Neural crest cell (in vitro differentiated cells): ENCODE measurements around the gene TNC. TPM values are rescaled to one million over a fixed set of nuclear protein-coding genes. Genes with fewer than 3 reads are reported as not detected.

Source experiments
- DNase-seq: peaks from one replicate; pipeline ENCODE4 v3.0.0; 2021; ENCODE audit warnings: low read depth, mixed read lengths, low spot score
- H3K27ac Mint-ChIP-seq: one replicate; pipeline ENCODE4 v1.8.0; 2021; ENCODE audit warnings: mild to moderate bottlenecking, mixed read lengths; ENCODE audit not compliant: unreplicated experiment
- H3K27me3 Mint-ChIP-seq: 2 replicates; pipeline ENCODE4 v1.8.0; 2021; ENCODE audit warnings: low read depth, mild to moderate bottlenecking, mixed read lengths
- H3K36me3 Mint-ChIP-seq: 2 replicates; pipeline ENCODE4 v1.8.0; 2021; ENCODE audit warnings: low read depth, mild to moderate bottlenecking, mixed read lengths
- H3K4me1 Mint-ChIP-seq: 2 replicates; pipeline ENCODE4 v1.8.0; 2021; ENCODE audit warnings: mixed read lengths
- H3K4me3 Mint-ChIP-seq: one replicate; pipeline ENCODE4 v1.8.0; 2021; ENCODE audit warnings: mild to moderate bottlenecking, mixed read lengths
- H3K9me3 Mint-ChIP-seq: 2 replicates; pipeline ENCODE4 v1.8.0; 2021; ENCODE audit warnings: mixed read lengths
- CTCF ChIP-seq: fragments of 200-600 bp; sonication (generic); conservative IDR thresholded peaks from 2 replicates; pipeline ENCODE4 v1.5.0; 2021; ENCODE audit warnings: antibody characterized with exemption, mild to moderate bottlenecking
- total RNA-seq: library from RNA; stranded (reverse); gene quantifications from 2 replicates; pipeline ENCODE4 v1.2.1, GENCODE V29; 2021

Gene TNC
- total RNA-seq, 1 donor from 2014 or later = 0.30 TPM

- no peaks in the 10 kb centered on the region for H3K36me3 Mint-ChIP-seq
- no peak overlapping the region for H3K27ac Mint-ChIP-seq
- no peak overlapping the region for H3K4me3 Mint-ChIP-seq
- no peak for DNase-seq
- H3K27me3 Mint-ChIP-seq = no peaks in the 10 kb centered on the region
- H3K9me3 Mint-ChIP-seq = no peaks in the 10 kb centered on the region
- no peak for TF ChIP-seq CTCF
- H3K4me1 Mint-ChIP-seq = peaks cover 4% of the 10 kb centered on the region
Observed at GRCh38 chr9:115022760-115023434, 95.1 kb downstream of the TNC start.

GRCh38 chr9:115018547-115019435, 99.2 kb downstream of the TNC start:
- Mint-ChIP-seq H3K4me3 (no peak overlapping the region), H3K27me3 (no peaks in the 10 kb centered on the region), H3K4me1 (no peaks in the 10 kb centered on the region), H3K36me3 (no peaks in the 10 kb centered on the region), H3K27ac (peak overlapping the region; percentile 22), H3K9me3 (no peaks in the 10 kb centered on the region)
- no peak for TF ChIP-seq CTCF
- no peak for DNase-seq

- H3K4me1 Mint-ChIP-seq = no peaks in the 10 kb centered on the region
- no peak overlapping the region for H3K4me3 Mint-ChIP-seq
- H3K9me3 Mint-ChIP-seq = no peaks in the 10 kb centered on the region
- no peaks in the 10 kb centered on the region for H3K27me3 Mint-ChIP-seq
- no peak for DNase-seq
- H3K27ac Mint-ChIP-seq = no peak overlapping the region
- no peak for TF ChIP-seq CTCF
- no peaks in the 10 kb centered on the region for H3K36me3 Mint-ChIP-seq
Observed at GRCh38 chr9:115016344-115016743, 101.6 kb downstream of the TNC start.

- Mint-ChIP-seq H3K27ac (no peak overlapping the region), H3K4me3 (no peak overlapping the region), H3K36me3 (no peaks in the 10 kb centered on the region), H3K4me1 (no peaks in the 10 kb centered on the region), H3K27me3 (no peaks in the 10 kb centered on the region), H3K9me3 (no peaks in the 10 kb centered on the region)
- peak; percentile 15 for DNase-seq
- TF ChIP-seq CTCF = peak; percentile 61
Observed at GRCh38 chr9:115015018-115015635, 102.8 kb downstream of the TNC start.

GRCh38 chr9:115014438-115014837, 103.5 kb downstream of the TNC start:
- Mint-ChIP-seq H3K36me3 (no peaks in the 10 kb centered on the region), H3K4me1 (no peaks in the 10 kb centered on the region), H3K27ac (no peak overlapping the region), H3K9me3 (no peaks in the 10 kb centered on the region), H3K27me3 (peaks cover 3% of the 10 kb centered on the region), H3K4me3 (no peak overlapping the region)
- TF ChIP-seq CTCF = no peak
- no peak for DNase-seq
